Right ventricle myocardium superior (tissue), 1 donor: ENCODE data around the gene ACTR2. TPM values are rescaled to one million over a fixed set of nuclear protein-coding genes. Genes with fewer than 3 reads are reported as not detected.
"Not testable (repeated sequence)": the region's sequence is repeated elsewhere in the genome, so short reads cannot be mapped to it uniquely, and the experiment has no call there.

ENCODE experiments used
- ATAC-seq: fragments of 200-7000 bp; cut with Tn5 transposase; one replicate; pipeline ENCODE4 v1.9.1; 2020; ENCODE audit warnings: mild to moderate bottlenecking; ENCODE audit not compliant: poor library complexity
- DNase-seq: peaks from one replicate; pipeline ENCODE4 v3.0.0-alpha.2; 2020
- intact Hi-C: fragments of 100-400 bp; cut with DNase I; formaldehyde crosslinking; loops from one replicate; pipeline ENCODE4 v1.11.2; 2022
- long read RNA-seq: library from polyadenylated mRNA; unstranded; transcript quantifications from one replicate; pipeline ENCODE4 v2.0.0, GENCODE V29; 2021
- total RNA-seq: library from RNA; stranded (reverse); fragmentation: NEBNext Ultra II Directional; extraction: Animal tissue kit (Norgen Biotek cat#: 25700); gene quantifications from one replicate; pipeline ENCODE4 v1.2.1, GENCODE V29; 2021
- donor health status: DM: no; HTN: yes; CAD: no; lungs with severe emphysema.

Gene ACTR2
- 100 TPM for total RNA-seq
- long read RNA-seq, transcript ACTR2-201 (9 exons, 3,861 nt), result major isoform, 8 of 20 reads
- long read RNA-seq, partial matches to known transcripts, result 0 of 20 reads
- long read RNA-seq, other reads (novel, unspliced or antisense), result 12 of 20 reads

DNA sequence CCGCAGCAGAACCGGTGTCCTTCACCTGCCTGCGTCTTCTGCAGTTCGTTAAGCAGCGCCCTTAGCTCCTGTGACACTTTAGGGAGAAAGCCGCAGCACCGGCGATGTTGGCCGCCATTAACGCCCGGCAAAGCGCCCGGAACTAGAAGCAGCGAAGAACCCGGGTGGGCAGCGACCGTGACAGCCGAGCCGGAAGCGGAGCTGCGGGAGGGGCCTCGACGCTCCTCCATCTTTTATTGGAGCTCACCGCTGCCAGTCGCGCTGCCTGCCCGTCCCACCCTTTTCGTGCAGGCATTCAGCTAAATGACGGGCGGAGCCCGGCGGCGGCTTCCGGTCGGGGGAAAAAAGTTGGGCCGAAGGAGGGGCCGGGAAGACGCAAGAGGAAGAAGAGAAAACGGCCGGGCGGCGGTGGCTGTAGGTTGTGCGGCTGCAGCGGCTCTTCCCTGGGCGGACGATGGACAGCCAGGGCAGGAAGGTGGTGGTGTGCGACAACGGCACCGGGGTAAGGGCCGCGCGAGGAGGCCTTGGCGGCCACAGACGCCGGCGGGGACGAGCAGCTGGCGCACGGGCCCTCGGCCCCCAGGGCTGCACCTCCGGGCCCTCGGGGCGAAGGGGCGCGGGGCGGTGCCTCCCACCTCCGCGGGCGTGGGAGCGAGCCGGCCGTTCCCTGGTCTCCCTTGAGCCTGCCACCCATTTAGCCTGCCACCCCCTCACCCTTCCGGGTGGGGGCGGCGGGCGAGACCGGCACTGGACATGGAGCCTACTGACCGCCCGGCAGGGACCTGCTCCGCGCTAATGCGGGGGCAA lies at the start of gene ACTR2:
Gene ACTR2 (plus strand): TSS at position 376 of the 807 bp plus-strand sequence. CDS start 79 bp downstream, at position 455.
- intact Hi-C loops, result no loop called here
- ATAC-seq (peak; percentile 99), DNase-seq (peak; percentile 98)

DNA sequence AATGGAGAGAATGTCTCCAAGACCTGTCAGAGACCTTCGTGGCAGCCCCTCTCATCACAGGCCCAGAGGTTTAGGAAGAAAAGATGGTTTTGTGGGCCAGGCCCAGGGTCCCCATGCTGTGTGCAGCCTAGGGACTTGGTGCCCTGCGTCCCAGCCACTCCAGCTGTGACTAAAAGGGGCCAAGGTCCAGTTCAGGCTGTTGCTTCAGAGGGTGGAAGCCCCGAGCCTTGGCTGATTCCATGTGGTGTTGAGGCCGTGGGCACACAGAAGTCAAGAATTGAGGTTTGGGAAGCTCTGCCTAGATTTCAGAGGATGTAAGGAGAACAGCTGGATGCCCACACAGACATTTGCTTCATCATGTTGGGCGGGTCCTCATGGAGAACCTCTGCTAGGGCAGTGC lies 45.1 kb upstream of the ACTR2 start:
- DNase-seq, result no peak
- intact Hi-C loops, result loop anchor here (10.0 kb wide), 2 partner anchors 118 to 268 kb away; no protein-coding TSS in a partner anchor
- no peak for ATAC-seq

DNA sequence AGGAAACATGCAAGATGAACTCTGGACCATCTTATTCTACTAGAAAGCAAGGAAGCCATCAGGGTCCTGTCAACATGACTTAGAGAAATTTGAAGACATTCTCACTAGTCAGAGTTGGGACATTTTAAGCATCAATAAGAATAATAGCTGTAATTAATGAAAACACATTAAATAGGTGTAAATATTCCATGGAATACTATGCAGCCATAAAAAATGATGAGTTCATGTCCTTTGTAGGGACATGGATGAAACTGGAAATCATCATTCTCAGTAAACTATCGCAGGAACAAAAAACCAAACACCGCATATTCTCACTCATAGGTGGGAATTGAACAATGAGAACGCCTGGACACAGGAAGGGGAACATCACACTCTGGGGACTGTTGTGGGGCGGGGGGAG lies 44.2 kb upstream of the ACTR2 start:
- not testable (repeated sequence) for ATAC-seq, DNase-seq
- intact Hi-C loops, result loop anchor here (10.0 kb wide), 2 partner anchors 119 to 269 kb away; no protein-coding TSS in a partner anchor

DNA sequence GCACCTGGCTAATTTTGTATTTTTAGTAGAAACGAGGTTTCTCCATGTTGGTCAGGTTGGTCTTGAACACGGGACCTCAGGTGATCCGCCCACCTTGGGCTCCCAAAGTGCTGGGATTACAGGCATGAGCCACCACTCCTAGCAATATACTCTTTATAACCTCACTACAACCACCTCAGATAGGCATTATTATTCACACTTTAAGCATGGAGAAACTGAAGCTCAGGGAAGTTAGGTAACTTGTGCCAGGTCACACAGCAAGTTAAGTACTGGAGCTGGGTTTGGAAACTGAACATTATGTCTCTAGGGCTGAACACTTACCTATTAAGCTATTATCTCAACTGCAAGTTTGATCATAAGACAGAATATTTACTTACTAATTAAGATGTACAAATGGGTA lies 42.6 kb upstream of the ACTR2 start:
- DNase-seq (no peak), ATAC-seq (no peak)
- intact Hi-C loops, result loop anchor here (10.0 kb wide), 2 partner anchors 120 to 270 kb away; no protein-coding TSS in a partner anchor

DNA sequence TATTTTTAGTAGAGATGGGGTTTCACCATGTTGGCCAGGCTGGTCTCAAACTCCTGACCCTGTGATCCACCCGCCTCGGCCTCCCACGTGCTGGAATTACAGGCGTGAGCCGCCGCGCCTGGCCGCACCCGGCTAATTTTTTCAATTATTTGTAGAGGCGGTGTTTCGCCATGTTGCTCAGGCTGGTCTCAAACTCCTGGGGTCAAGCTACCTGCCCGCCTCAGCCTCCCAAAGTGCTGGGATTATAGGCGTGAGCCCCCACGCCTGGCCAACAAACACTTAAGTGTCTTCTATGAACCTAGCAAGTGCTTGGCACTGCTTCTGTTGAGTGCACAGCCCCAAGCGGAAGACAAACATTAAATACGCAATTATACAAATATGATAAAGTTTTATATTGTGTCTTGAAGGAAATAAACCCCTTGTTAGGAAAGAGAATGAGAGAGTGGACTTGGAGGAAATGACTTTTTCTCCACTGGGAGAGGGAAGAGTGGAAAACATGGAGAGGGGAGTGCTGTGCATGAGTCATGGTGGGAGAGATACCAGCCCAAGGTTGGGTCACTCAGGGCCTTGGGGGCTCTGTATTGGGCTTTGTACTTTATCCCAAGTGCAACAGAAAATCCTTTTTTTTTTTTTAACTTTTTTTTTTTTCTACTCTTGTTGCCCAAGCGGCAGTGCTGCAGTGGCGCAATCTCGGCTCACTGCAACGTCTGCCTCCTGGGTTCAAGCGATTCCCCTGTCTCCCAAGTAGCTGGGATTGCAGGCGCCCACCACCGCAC lies 41.4 kb upstream of the ACTR2 start:
- no peak for DNase-seq
- ATAC-seq, result no peak
- intact Hi-C loops, result loop anchor here (10.0 kb wide), 2 partner anchors 121 to 271 kb away; no protein-coding TSS in a partner anchor

DNA sequence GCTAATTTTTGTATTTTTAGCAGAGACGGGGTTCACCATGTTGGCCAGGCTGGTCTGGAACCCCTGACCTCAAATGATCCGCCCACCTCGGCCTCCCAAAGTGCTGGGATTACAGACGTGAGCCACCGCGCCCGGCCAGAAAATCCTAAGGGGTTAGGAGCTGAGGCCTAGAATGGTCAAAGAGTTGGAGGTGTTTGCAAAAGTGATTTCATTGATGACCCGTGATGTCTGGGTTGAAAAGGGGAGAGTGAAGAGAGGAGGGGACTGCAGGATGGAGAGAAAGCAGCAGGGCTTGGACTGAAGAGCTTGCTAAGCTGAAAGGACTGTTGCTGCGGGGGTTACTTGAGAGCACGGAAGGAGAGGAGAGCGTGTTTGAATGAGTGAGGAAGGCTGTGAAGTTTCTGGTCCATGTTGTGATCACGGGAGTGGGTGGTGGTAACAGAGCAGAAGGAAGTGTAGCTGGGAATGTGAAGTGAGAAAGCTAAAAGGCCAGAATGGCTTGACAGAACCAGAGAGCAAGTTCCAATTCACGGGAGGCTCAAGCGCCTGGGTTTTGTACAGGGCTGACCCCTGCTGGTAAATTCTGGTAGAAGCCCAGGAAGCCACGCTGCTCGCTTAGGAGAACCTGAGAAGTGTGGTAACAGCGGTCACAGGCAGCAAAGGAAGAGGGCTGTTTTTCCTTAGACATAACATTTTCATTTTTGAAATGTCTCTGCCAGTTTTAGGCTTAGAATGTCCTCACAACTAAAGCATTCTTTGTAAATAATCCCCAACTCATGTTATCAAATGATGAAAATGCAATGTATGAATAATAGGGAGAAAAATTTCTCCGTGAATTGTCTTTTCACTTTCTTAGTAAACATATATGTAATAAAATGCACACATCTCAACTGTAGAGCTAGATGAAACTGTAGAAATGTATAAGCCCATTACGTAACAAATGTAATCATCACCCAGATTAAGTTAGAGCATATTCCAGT lies 40.5 kb upstream of the ACTR2 start:
- DNase-seq (peak; percentile 71), ATAC-seq (peak; percentile 98)
- intact Hi-C loops, result loop anchor here (10.0 kb wide), 2 partner anchors 122 to 272 kb away; no protein-coding TSS in a partner anchor

DNA sequence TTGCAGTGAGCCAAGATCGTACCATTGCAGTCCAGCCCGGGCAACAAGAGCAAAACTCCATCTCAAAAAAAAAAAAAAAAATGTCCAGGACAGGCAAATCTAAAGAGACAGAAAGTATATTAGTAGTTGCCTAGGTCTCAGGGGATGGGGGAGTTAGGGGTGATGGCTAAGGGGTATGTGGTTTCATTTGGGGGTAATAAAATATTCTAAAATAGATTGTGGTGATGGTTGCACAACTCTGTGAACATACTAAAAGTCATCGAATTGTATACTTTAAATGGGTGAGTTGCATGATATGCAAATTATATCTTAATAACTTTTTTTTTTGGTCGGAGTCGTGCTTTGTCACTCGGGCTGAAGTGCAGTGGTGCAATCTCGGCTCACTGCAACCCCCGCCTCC lies 34.2 kb upstream of the ACTR2 start:
- intact Hi-C loops, result no loop called here
- DNase-seq, result no peak

DNA sequence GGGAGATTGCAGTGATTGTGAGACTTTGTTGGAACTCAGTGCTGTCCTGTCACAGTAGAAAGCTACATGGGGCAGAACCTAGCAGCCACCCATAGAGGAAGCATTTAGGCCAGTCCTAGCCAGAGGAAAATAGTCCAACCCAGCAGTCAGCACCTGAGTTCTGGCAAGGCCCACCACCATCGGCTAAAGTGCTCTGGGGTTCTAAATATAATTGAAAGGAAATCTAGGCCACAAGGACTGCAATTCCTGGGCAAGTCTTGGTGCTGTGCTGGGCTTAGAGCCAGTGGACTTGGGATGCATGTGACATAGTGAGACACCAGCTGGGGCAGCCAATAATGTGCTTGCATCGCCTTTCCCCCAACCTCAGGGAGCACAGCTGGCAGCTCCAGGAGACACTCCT lies 28.9 kb upstream of the ACTR2 start:
- peak; percentile 46 for DNase-seq
- intact Hi-C loops, result no loop called here

More for the DNA sequence above, 34.2 kb upstream of the ACTR2 start:
- no peak for ATAC-seq

DNA sequence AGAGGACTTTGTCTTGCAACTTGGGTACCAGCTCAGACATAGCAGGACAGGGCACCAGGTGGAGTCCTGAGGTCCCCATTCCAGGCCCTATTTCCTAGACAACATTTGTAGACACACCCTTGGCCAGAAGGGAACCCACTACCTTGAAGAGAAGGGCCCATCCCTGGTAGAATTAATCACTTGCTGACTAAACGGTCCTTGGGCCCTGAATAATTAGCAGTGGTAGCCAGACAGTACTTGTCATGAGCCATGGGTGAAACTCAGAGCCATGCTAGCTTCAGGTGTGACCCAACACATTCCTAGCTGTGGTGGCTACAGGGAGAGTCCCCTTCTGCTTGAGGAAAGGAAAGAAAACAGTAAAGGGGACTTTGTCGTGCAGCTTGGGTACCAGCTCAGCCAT lies 28.5 kb upstream of the ACTR2 start:
- no peak for DNase-seq
- ATAC-seq, result no peak
- intact Hi-C loops, result no loop called here

More for the DNA sequence above, 28.9 kb upstream of the ACTR2 start:
- peak; percentile 75 for ATAC-seq

DNA sequence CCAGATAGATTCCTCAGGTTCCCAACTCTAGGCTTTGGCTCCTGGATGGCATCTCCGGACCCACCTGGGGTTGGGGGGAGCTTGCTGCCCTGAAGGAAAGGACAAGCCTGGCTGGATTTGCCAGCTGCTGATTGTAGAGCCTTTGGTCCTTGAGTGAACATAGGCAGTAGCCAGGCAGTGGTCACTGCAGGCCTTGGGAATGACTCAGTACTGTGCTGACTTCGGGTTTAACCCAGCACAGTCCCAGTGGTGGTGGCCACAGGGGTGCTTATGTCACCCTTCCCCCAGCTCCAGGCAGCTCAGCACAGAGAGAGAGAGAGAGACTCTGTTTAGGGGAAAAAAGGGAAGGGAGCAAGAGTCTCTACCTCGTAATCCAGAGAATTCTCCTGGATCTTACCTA lies 27.7 kb upstream of the ACTR2 start:
- intact Hi-C loops, result no loop called here
- ATAC-seq, result no peak
- no peak for DNase-seq

DNA sequence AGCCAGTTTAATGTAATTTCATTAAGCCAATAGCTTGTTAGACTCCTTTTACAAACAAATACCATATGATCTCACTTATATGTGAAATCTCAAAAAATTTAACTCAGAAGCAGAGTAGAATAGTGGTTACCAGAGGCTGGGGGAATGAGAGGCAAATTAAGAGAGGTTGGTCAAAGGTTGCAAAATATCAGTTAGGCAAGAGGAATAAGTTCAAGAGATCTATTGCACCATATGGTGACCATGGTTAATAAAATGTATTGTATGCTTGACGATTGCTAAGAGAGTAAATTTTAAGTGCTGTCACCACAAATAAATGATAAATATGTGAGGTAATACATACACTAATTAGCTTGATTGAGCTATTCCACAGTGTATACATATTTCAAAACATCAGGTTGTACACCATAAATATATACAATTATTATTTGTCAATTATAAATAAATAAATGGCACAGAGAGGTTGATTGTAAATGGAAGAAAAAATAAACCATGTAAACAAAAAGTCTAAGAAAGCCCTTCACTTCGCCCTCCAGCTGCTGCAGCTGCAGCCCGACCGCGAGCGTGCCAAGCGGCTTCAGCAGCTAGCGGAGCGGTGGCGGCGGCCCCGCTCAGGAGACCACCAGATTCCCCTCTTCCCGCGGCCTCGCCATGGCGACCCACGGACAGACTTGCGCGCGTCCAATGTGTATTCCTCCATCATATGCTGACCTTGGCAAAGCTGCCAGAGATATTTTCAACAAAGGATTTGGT lies 23.0 kb upstream of the ACTR2 start:
- peak; percentile 47 for DNase-seq
- no peak for ATAC-seq
- intact Hi-C loops, result no loop called here

DNA sequence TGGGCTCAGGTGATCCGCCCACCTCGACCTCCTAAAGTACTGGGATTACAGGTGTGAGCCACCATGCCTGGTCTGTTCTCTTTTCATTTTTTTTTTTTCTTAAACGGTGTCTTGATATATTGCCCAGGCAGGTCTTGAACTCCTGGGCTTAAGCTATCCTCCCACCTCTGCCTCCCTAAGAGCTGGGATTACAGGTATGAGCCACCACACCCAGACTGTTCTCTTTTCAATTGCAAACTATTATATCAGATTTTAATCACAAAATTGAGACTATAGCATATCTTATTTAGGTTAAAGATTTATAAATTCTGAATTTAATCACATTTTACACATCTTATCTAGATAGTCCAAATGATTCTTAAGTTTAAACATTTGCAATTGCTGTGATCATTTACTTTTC lies 15.5 kb upstream of the ACTR2 start:
- no peak for DNase-seq
- intact Hi-C loops, result no loop called here
- ATAC-seq, result no peak

DNA sequence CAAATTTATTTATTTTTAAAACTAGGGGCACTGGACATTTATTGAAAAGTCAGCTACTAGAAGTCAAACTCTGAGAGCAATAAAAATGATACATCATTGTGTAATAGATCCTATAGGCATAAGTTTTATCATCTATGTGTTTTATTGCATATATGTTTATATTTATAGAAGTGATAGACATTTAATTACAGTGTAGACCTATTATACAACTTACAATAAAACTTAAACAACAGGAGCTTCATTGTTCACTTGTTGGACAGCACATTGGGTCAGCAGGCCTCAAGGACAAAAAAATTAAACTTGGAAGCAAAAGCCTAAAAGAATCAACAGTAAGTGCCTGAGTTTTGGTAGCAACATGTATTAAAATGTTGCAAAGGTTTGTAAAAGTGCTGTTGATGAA lies 15.0 kb upstream of the ACTR2 start:
- intact Hi-C loops, result no loop called here
- ATAC-seq (no peak), DNase-seq (no peak)

DNA sequence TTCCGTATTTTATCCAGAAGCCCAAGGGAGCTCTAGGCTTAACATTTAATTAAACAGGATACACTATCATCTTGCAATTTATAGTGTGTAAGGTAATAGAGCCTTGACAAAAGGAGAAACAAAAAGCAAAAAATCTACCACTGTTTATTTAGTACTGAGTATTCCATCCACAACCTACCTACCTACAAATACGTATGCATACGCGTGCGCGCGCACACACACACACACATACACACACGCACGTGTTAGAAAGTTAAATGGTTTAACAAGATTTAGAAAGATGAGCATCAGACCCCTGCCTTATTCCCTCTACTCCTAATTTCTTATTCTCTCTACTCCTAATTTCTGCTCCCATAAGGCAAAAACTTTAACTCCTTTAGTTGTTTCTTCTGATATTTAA lies 14.6 kb upstream of the ACTR2 start:
- DNase-seq, result no peak
- intact Hi-C loops, result no loop called here
- no peak for ATAC-seq

DNA sequence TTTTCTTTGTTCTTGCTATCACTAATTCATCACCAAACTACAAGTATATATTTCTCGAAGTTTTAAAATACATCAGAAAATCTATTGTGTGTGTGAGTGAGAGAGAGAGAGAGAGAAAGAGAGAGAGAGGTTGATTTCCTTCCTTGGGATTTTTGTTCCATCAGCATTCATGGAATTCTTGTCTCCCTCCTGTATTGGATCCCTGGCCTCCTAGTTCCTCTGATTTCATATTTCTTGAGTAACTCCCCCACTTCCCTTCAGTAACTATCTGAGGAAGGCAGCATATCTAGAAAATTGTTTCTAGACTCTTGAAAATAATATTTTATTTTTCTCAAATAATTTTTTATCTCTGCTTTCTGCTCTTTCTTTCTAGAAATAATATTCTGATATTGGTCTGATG lies 13.3 kb upstream of the ACTR2 start:
- DNase-seq, result no peak
- intact Hi-C loops, result no loop called here
- no peak for ATAC-seq

DNA sequence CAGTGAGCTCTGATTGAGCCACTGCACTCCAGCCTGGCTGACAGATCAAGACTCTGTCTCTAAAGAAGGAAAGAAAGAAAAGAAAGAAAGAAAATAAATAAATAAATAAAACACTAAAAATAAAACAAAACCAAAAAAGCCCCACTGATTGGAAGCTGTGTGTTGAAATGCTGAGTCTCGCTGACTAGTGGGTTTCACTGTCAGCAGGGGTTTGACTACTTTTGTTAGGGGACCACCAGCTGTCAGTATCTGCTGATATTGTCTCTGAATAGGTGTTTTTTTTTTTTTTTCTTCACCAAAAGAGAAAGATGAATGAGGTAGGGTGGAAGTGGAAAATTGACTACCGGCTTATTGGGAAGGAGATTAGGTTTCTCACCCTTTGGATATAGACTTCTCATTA lies 12.8 kb upstream of the ACTR2 start:
- no peak for ATAC-seq
- intact Hi-C loops, result no loop called here
- no peak for DNase-seq

DNA sequence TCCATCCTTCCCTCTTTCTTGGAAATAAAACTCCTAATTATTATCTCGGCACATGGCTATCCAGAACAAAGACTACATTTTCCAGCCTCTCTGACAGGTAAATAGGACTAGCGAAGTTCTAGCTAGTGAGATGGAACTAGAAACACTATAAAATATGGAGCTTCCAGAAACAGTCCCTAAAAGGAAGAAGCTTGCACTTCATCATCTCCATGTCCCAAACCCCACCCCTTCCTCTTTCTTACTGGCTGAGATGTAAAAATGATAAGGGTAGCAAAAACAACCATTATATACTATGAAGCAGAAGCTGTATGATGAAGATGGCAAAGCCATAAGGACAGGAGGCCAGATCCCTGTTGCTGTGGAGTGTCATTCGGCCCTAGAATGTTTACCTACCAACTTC lies 11.7 kb upstream of the ACTR2 start:
- DNase-seq (no peak), ATAC-seq (no peak)
- intact Hi-C loops, result no loop called here
